Stomach smooth muscle (tissue), 2 donors: ENCODE measurements around the gene TSC22D1.
"Not testable (repeated sequence)": the region's sequence is repeated elsewhere in the genome, so short reads cannot be mapped to it uniquely, and the experiment has no call there.

Experiments used
- H3K27ac ChIP-seq: one replicate; pipeline ENCODE4 v1.7.0; 2013; ENCODE audit warnings: mild to moderate bottlenecking, low read length, inconsistent platforms
- H3K27me3 ChIP-seq, 2 donors: one replicate each; pipeline ENCODE4 v1.7.0; 2013; ENCODE audit warnings: low read length in 2 of 2; ENCODE audit not compliant: insufficient read depth in 2 of 2, control insufficient read depth in 1 of 2
- H3K36me3 ChIP-seq, 2 donors: one replicate each; pipeline ENCODE4 v1.7.0; 2013; ENCODE audit warnings: low read length in 2 of 2; ENCODE audit not compliant: control insufficient read depth in 2 of 2, insufficient read depth in 2 of 2
- H3K4me1 ChIP-seq: one replicate; pipeline ENCODE4 v1.7.0; 2013; ENCODE audit warnings: low read length; ENCODE audit not compliant: control insufficient read depth, insufficient read depth
- H3K4me3 ChIP-seq, 2 donors: one replicate each; pipeline ENCODE4 v1.7.0; 2013; ENCODE audit warnings: low read length in 2 of 2
- H3K9ac ChIP-seq, 2 donors: one replicate each; pipeline ENCODE4 v1.7.0; 2013; ENCODE audit warnings: low read length in 2 of 2, mild to moderate bottlenecking in 1 of 2
- H3K9me3 ChIP-seq, 2 donors: one replicate each; pipeline ENCODE4 v1.7.0; 2013; ENCODE audit warnings: low read length in 2 of 2; ENCODE audit not compliant: control insufficient read depth in 2 of 2
- donor health status: healthy.
- donor health status: Pancreatic carcinoma.

The TSC22D1 gene

GRCh38 chr13:44573790-44574465 lies 2.2 kb downstream of the TSC22D1 start:
- Histone ChIP-seq H3K27me3 (no peaks in the 10 kb centered on the region), H3K27ac (no peak overlapping the region), H3K9me3 (no peaks in the 10 kb centered on the region), H3K4me1 (peaks cover 32% of the 10 kb centered on the region), H3K9ac (no peak overlapping the region), H3K36me3 (peaks cover 0 to 3% of the 10 kb centered on the region in 2 donors), H3K4me3 (peak overlapping the region; percentile 85 to 88)

- Histone ChIP-seq H3K36me3 (peaks cover 0 to 3% of the 10 kb centered on the region in 2 donors), H3K27me3 (no peaks in the 10 kb centered on the region), H3K4me3 (peak overlapping the region; percentile 4 to 88), H3K4me1 (peaks cover 28% of the 10 kb centered on the region), H3K9me3 (no peaks in the 10 kb centered on the region), H3K27ac (no peak overlapping the region), H3K9ac (no peak overlapping the region)
Observed at GRCh38 chr13:44573071-44573470, 3.1 kb downstream of the TSC22D1 start.

- H3K27ac ChIP-seq: no peak overlapping the region
- no peaks in the 10 kb centered on the region for H3K36me3 ChIP-seq
- H3K9me3 ChIP-seq: no peaks in the 10 kb centered on the region
- no peaks in the 10 kb centered on the region for H3K27me3 ChIP-seq
- H3K4me3 ChIP-seq: no peak overlapping the region
- H3K9ac ChIP-seq: no peak overlapping the region
- H3K4me1 ChIP-seq: no peaks in the 10 kb centered on the region
Observed at GRCh38 chr13:44566601-44567000, 9.5 kb downstream of the TSC22D1 start.

- H3K4me3 ChIP-seq: no peak overlapping the region
- H3K9me3 ChIP-seq: no peaks in the 10 kb centered on the region
- no peaks in the 10 kb centered on the region for H3K27me3 ChIP-seq
- H3K36me3 ChIP-seq: no peaks in the 10 kb centered on the region
- no peaks in the 10 kb centered on the region for H3K4me1 ChIP-seq
- H3K9ac ChIP-seq: no peak overlapping the region
- no peak overlapping the region for H3K27ac ChIP-seq
Observed at GRCh38 chr13:44565881-44566280, 10.2 kb downstream of the TSC22D1 start.

GRCh38 chr13:44564936-44565335 lies 11.2 kb downstream of the TSC22D1 start:
- Histone ChIP-seq H3K9ac (no peak overlapping the region), H3K36me3 (no peaks in the 10 kb centered on the region), H3K4me1 (no peaks in the 10 kb centered on the region), H3K4me3 (no peak overlapping the region), H3K9me3 (no peaks in the 10 kb centered on the region), H3K27ac (no peak overlapping the region), H3K27me3 (no peaks in the 10 kb centered on the region)

- H3K4me3 ChIP-seq, H3K4me1 ChIP-seq, H3K36me3 ChIP-seq: not testable (repeated sequence)
Observed at GRCh38 chr13:44562853-44563252, 13.3 kb downstream of the TSC22D1 start.

GRCh38 chr13:44561351-44561750 lies 14.8 kb downstream of the TSC22D1 start:
- no peak overlapping the region for H3K27ac ChIP-seq
- no peaks in the 10 kb centered on the region for H3K27me3 ChIP-seq
- H3K4me1 ChIP-seq: no peaks in the 10 kb centered on the region
- H3K9ac ChIP-seq: no peak overlapping the region
- no peaks in the 10 kb centered on the region for H3K36me3 ChIP-seq
- H3K9me3 ChIP-seq: no peaks in the 10 kb centered on the region
- H3K4me3 ChIP-seq: no peak overlapping the region

More at GRCh38 chr13:44562853-44563252, 13.3 kb downstream of the TSC22D1 start:
- H3K27ac ChIP-seq, H3K9me3 ChIP-seq, H3K27me3 ChIP-seq, H3K9ac ChIP-seq: not testable (repeated sequence)

- Histone ChIP-seq H3K4me3 (no peak overlapping the region), H3K4me1 (no peaks in the 10 kb centered on the region), H3K9ac (no peak overlapping the region), H3K27ac (no peak overlapping the region), H3K9me3 (no peaks in the 10 kb centered on the region), H3K36me3 (no peaks in the 10 kb centered on the region), H3K27me3 (no peaks in the 10 kb centered on the region)
Observed at GRCh38 chr13:44557986-44558385, 18.1 kb downstream of the TSC22D1 start.

GRCh38 chr13:44555207-44555606 lies 20.9 kb downstream of the TSC22D1 start:
- Histone ChIP-seq H3K36me3 (peaks cover 0 to 3% of the 10 kb centered on the region in 2 donors), H3K9me3 (no peaks in the 10 kb centered on the region), H3K4me3 (no peak overlapping the region), H3K4me1 (no peaks in the 10 kb centered on the region), H3K27ac (no peak overlapping the region), H3K27me3 (no peaks in the 10 kb centered on the region), H3K9ac (no peak overlapping the region)

GRCh38 chr13:44549476-44549875 lies 26.7 kb downstream of the TSC22D1 start:
- Histone ChIP-seq H3K4me1 (no peaks in the 10 kb centered on the region), H3K9me3 (no peaks in the 10 kb centered on the region), H3K36me3 (peaks cover 0 to 3% of the 10 kb centered on the region in 2 donors), H3K27ac (no peak overlapping the region), H3K9ac (no peak overlapping the region), H3K27me3 (no peaks in the 10 kb centered on the region), H3K4me3 (no peak overlapping the region)

- no peak overlapping the region for H3K4me3 ChIP-seq
- no peaks in the 10 kb centered on the region for H3K4me1 ChIP-seq
- H3K36me3 ChIP-seq: no peaks in the 10 kb centered on the region
- H3K9ac ChIP-seq: no peak overlapping the region
- no peak overlapping the region for H3K27ac ChIP-seq
- H3K27me3 ChIP-seq: no peaks in the 10 kb centered on the region
- no peaks in the 10 kb centered on the region for H3K9me3 ChIP-seq
Observed at GRCh38 chr13:44546164-44546563, 30.0 kb downstream of the TSC22D1 start.
